Keratinocyte (primary cell): ENCODE data around the gene RBM19.

Experiments
- CTCF ChIP-seq, 3 experiments: IDR thresholded peaks in 1 of 3; conservative IDR thresholded peaks in 1 of 3; optimal IDR thresholded peaks in 1 of 3; 2 replicates in 2 of 3; 3 replicates in 1 of 3; pipeline versions ENCODE3 to v1.5.1; 2011; ENCODE audit warnings: low read length in 3 of 3, mild to moderate bottlenecking in 3 of 3, moderate library complexity in 2 of 3, control low read depth in 1 of 3, inconsistent platforms in 1 of 3; ENCODE audit not compliant: insufficient read depth in 2 of 3; ENCODE audit errors: extremely low read depth in 1 of 3
- EZH2 ChIP-seq: IDR thresholded peaks from one replicate; pipeline ENCODE4 v1.6.1; 2012; ENCODE audit warnings: inconsistent platforms, mild to moderate bottlenecking, low read length, moderate library complexity

- peak in 2 of 3 experiments; percentile 13 to 20 for TF ChIP-seq CTCF (optimal IDR thresholded peaks at IDR 0.05 in 1 of 3, IDR thresholded peaks at IDR 0.05 in 1 of 3, conservative IDR thresholded peaks at IDR 0.05 in 1 of 3; ENCODE audit: extremely low read depth in 1 of 3, insufficient read depth in 2 of 3, low read length in 3 of 3)
- TF ChIP-seq EZH2 = no peak
These were observed 47.6 kb upstream of the RBM19 start for GRCh38 chr12:114013575-114014345.
